GM18526 (cell line): ENCODE data around the gene RPS17.

Experiments
- POLR2A ChIP-seq: IDR thresholded peaks from 3 replicates; pipeline ENCODE4 v1.6.1; 2011; ENCODE audit not compliant: insufficient read length; ENCODE audit errors: extremely low read depth

Gene RPS17

GRCh38 chr15:82540055-82540983 is at the start of gene RPS17:
Gene RPS17, minus strand, starts transcription at chr15:82540457. Its CDS starts 29 bp downstream, at chr15:82540428.
- peak; percentile 97 for TF ChIP-seq POLR2A

- TF ChIP-seq POLR2A = no peak
Measured at GRCh38 chr15:82587805-82588204, 47.5 kb upstream of the RPS17 start.

- TF ChIP-seq POLR2A = no peak
Measured at GRCh38 chr15:82585072-82585471, 44.8 kb upstream of the RPS17 start.

- TF ChIP-seq POLR2A = no peak
Measured at GRCh38 chr15:82580713-82581112, 40.5 kb upstream of the RPS17 start.

GRCh38 chr15:82575335-82575734 is 35.1 kb upstream of the RPS17 start:
- TF ChIP-seq POLR2A = no peak

GRCh38 chr15:82572986-82573385 is 32.7 kb upstream of the RPS17 start:
- TF ChIP-seq POLR2A = no peak

- no peak for TF ChIP-seq POLR2A
Measured at GRCh38 chr15:82572311-82572710, 32.1 kb upstream of the RPS17 start.

- no peak for TF ChIP-seq POLR2A
Measured at GRCh38 chr15:82571722-82572222, 31.5 kb upstream of the RPS17 start.

- TF ChIP-seq POLR2A = no peak
Measured at GRCh38 chr15:82570721-82571508, 30.7 kb upstream of the RPS17 start.

- no peak for TF ChIP-seq POLR2A
Measured at GRCh38 chr15:82569834-82570233, 29.6 kb upstream of the RPS17 start.

GRCh38 chr15:82568986-82569385 is 28.7 kb upstream of the RPS17 start:
- TF ChIP-seq POLR2A = no peak

- no peak for TF ChIP-seq POLR2A
Measured at GRCh38 chr15:82567661-82568060, 27.4 kb upstream of the RPS17 start.

GRCh38 chr15:82566690-82567089 is 26.4 kb upstream of the RPS17 start:
- TF ChIP-seq POLR2A = no peak

- no peak for TF ChIP-seq POLR2A
Measured at GRCh38 chr15:82558502-82558901, 18.2 kb upstream of the RPS17 start.

GRCh38 chr15:82556315-82557035 is 16.2 kb upstream of the RPS17 start:
- no peak for TF ChIP-seq POLR2A

GRCh38 chr15:82554849-82555248 is 14.6 kb upstream of the RPS17 start:
- TF ChIP-seq POLR2A = no peak

GRCh38 chr15:82554351-82554750 is 14.1 kb upstream of the RPS17 start:
- TF ChIP-seq POLR2A = no peak
